Esophagus muscularis mucosa (tissue), 4 donors: ENCODE results near the gene ULK4. TPM values are rescaled to one million over a fixed set of nuclear protein-coding genes. Genes with fewer than 3 reads are reported as not detected.

Experiments
- DNase-seq: peaks from one replicate; pipeline ENCODE4 v3.0.0-alpha.2; 2017; ENCODE audit errors: extremely low spot score
- H3K27ac ChIP-seq, 4 donors: fragments of 200-600 bp; sonication (generic); replicated peaks in 1 of 4; 1 replicate in 3 of 4; 2 replicates in 1 of 4; pipeline ENCODE4 v1.5.1; 2016 to 2019; ENCODE audit warnings: mild to moderate bottlenecking in 1 of 4
- H3K27me3 ChIP-seq, 4 donors: fragments of 200-600 bp; sonication (generic); one replicate each; pipeline versions ENCODE4 v1.5.1 to v1.6.0; 2016 to 2019
- H3K36me3 ChIP-seq, 4 donors: fragments of 200-600 bp; sonication (generic); one replicate each; pipeline ENCODE4 v1.5.1; 2016 to 2019
- H3K4me1 ChIP-seq, 4 donors: fragments of 200-600 bp; sonication (generic); one replicate each; pipeline ENCODE4 v1.5.1; 2016 to 2019
- H3K4me3 ChIP-seq, 4 donors: fragments of 200-600 bp; sonication (generic); 1 replicate in 2 of 4; 2 replicates in 2 of 4; pipeline ENCODE4 v1.5.1; 2016 to 2019; ENCODE audit warnings: mild to moderate bottlenecking in 4 of 4, moderate library complexity in 1 of 4
- H3K9me3 ChIP-seq, 4 donors: fragments of 200-600 bp; sonication (generic); 1 replicate in 3 of 4; 2 replicates in 1 of 4; pipeline ENCODE4 v1.5.1; 2016 to 2019
- EP300 ChIP-seq: sonication (generic); formaldehyde crosslinking; IDR thresholded peaks from one replicate; pipeline ENCODE4 v1.6.1; 2017; ENCODE audit warnings: antibody characterized with exemption
- POLR2A ChIP-seq: fragments of 450-650 bp; IDR thresholded peaks from one replicate; pipeline ENCODE4 v1.6.1; 2017; ENCODE audit warnings: antibody characterized with exemption, moderate library complexity, mild to moderate bottlenecking, low read depth
- POLR2AphosphoS5 ChIP-seq, 2 donors: sonication (generic); formaldehyde crosslinking; IDR thresholded peaks; one replicate each; pipeline ENCODE4 v1.6.1; 2017; ENCODE audit warnings: antibody characterized with exemption in 2 of 2
- WGBS: methylation state at CpG from one replicate; pipeline ENCODE4 v1.1.5; 2018; 5-methylcytosine and 5-hydroxymethylcytosine counted together
- intact Hi-C: fragments of 100-400 bp; cut with DNase I; formaldehyde crosslinking; loops from one replicate; pipeline ENCODE4 v1.15.1; 2023
- total RNA-seq, 4 donors: library from RNA; depleted of rRNA; stranded (reverse); fragments of >200 nt; gene quantifications; one replicate each; pipeline versions ENCODE4 v1.1.0 to v1.2.1, GENCODE V29; 2016
- TF ChIP-seq, protein P1 (sequence below), 3 experiments: fragments of 200-600 bp in 2 of 3; fragments of 450-650 bp in 1 of 3; sonication (generic) in 2 of 3; IDR thresholded peaks; one replicate each; pipeline ENCODE4 v1.5.1; 2017 to 2019; ENCODE audit warnings: antibody characterized with exemption in 3 of 3, mild to moderate bottlenecking in 2 of 3, moderate library complexity in 1 of 3

Gene ULK4
- total RNA-seq, 4 donors from 2014 or later, result 4.2 to 15.4 (median 11.0) TPM

DNA sequence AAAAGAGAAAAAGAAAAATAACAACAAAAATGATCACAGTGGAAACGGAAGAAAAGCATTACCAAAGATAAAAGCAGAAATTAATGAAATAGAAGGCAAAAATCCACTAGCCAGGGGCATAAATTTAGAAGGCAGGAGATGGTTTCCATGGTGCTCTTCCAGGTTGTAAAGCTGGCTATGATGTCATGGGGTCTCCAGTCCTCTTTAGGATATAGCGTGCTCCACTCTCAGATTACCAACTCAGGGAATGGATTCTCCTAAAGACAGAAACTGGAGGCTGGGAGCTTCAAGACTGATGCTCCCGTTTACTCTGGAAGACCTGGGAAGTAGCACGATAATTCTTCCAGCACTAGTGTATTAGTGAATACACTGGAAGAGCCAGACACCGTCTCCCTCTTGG lies 10.9 kb upstream of the ULK4 start:
- intact Hi-C loops, result no loop called here
- H3K36me3 ChIP-seq, result no peaks in the 10 kb centered on the region
- no peak overlapping the region for H3K27ac ChIP-seq
- H3K27me3 ChIP-seq, result no peaks in the 10 kb centered on the region
- H3K4me3 ChIP-seq, result no peak overlapping the region
- H3K4me1 ChIP-seq, result peaks cover 0 to 3% (median 0%) of the 10 kb centered on the region in 4 donors
- TF ChIP-seq POLR2A, result no peak
- no peak for TF ChIP-seq EP300
- TF ChIP-seq, protein P1, sequence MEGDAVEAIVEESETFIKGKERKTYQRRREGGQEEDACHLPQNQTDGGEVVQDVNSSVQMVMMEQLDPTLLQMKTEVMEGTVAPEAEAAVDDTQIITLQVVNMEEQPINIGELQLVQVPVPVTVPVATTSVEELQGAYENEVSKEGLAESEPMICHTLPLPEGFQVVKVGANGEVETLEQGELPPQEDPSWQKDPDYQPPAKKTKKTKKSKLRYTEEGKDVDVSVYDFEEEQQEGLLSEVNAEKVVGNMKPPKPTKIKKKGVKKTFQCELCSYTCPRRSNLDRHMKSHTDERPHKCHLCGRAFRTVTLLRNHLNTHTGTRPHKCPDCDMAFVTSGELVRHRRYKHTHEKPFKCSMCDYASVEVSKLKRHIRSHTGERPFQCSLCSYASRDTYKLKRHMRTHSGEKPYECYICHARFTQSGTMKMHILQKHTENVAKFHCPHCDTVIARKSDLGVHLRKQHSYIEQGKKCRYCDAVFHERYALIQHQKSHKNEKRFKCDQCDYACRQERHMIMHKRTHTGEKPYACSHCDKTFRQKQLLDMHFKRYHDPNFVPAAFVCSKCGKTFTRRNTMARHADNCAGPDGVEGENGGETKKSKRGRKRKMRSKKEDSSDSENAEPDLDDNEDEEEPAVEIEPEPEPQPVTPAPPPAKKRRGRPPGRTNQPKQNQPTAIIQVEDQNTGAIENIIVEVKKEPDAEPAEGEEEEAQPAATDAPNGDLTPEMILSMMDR (IDR thresholded peaks at IDR 0.05), result no peak
- no peak for TF ChIP-seq POLR2AphosphoS5 (IDR thresholded peaks at IDR 0.05)
- no peak for DNase-seq
- WGBS, result 91% methylated on average over 5 of the region's 5 CpGs
- H3K9me3 ChIP-seq, result no peaks in the 10 kb centered on the region

DNA sequence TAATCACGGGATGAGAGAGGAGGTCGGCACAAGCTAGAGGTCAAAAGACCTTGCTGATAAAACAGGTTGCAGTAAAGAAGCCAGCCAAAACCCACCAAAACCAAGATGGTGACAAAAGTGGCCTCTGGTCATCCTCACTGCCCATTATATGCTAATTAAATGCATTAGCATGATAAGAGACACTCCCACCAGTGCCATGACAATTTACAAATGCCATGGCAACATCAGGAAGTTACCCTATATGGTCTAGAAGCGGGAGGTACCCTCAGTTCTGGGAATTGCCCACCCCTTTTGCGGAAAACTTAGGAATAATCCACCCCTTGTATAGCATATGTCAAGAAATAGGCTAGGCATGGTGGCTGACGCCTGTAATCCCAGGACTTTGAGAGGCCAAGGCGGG lies 4.3 kb upstream of the ULK4 start:
- 93% methylated on average over 6 of the region's 6 CpGs for WGBS
- intact Hi-C loops, result no loop called here

DNA sequence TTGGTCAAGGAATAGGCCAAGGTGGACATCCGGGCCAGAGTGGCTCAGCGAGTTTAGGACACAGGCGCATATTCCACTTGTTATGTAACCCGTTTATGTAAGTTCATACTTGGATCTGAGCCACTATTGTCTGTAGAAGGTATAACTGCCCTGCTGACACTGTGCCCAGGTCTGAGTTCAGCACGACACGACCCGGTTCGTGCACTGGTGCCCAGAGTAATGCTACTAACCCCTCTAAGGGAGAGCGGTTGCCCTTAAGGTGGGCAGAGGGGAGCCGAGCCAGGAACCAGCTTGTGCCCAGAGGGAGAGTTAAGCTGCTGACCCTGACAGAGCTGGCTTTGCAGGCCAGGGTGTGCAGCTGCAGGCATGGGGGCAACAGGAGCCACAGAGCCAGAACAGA lies 1.9 kb upstream of the ULK4 start:
- intact Hi-C loops, result loop anchor here (5.0 kb wide), 2 partner anchors 48 to 133 kb away; no protein-coding TSS in a partner anchor
- Histone ChIP-seq H3K9me3 (no peaks in the 10 kb centered on the region), H3K27me3 (no peaks in the 10 kb centered on the region), H3K4me3 (no peak overlapping the region), H3K27ac (no peak overlapping the region), H3K36me3 (no peaks in the 10 kb centered on the region), H3K4me1 (peaks cover 10 to 20% (median 13%) of the 10 kb centered on the region in 4 donors)
- DNase-seq, result no peak
- TF ChIP-seq, protein P1 (IDR thresholded peaks at IDR 0.05), result no peak
- no peak for TF ChIP-seq POLR2AphosphoS5 (IDR thresholded peaks at IDR 0.05)
- no peak for TF ChIP-seq EP300
- no peak for TF ChIP-seq POLR2A
- WGBS, result 90% methylated on average over 10 of the region's 10 CpGs

More for the DNA sequence above, 4.3 kb upstream of the ULK4 start:
- Histone ChIP-seq H3K4me1 (peaks cover 0 to 7% (median 5%) of the 10 kb centered on the region in 4 donors), H3K27me3 (no peaks in the 10 kb centered on the region), H3K9me3 (no peaks in the 10 kb centered on the region), H3K4me3 (no peak overlapping the region), H3K36me3 (no peaks in the 10 kb centered on the region), H3K27ac (no peak overlapping the region)
- no peak for DNase-seq
- TF ChIP-seq, protein P1 (IDR thresholded peaks at IDR 0.05), result no peak
- TF ChIP-seq POLR2AphosphoS5 (IDR thresholded peaks at IDR 0.05) (no peak), EP300 (no peak), POLR2A (no peak)

DNA sequence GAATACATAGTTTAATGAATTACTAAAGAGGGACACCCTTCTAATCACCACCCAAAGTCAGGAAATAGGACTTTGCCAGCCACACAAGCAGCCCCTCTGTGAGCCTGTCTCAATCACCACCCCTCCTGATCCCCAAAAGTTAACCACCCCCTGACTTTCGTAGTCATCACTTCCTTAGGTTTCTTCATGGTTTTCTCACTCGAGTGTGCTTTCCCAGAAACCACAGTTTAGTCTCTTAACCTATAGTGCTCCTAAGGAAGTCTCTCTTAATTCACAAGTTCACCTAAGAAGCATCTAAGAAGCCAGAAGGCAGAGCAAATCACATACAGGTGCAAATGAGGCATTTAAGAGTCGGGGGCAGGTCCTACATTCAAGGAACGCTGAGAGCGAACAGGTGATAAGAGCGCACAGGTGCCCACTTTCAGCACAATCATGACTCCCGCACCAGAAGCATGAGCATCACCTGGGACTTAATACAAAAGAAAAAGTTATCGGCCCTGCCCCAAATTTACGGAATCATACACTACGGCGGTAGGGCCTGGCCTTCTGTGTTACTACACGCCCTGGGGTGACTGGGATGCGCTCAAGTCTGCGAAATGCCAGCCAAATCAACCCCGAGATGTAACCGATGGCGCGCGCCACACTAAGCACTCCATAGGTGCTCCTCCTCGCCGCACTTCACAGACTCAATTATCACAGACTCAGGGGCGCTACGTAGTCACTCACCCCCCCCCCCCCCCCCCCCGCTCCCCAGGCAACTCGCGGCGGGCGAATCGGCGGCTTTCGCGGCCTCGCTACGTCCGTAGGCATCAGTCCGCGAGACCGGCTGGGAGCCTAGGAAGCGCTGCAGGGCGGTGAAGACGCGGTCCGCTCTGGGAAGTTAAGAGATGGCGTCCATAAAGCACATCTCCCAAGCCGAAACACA lies 815 bp downstream of the ULK4 start:
- Histone ChIP-seq H3K27ac (peak overlapping the region; percentile 82 to 94 (median 90)), H3K27me3 (no peaks in the 10 kb centered on the region)
- intact Hi-C loops, result loop anchor here (5.0 kb wide), 2 partner anchors 51 to 136 kb away; no protein-coding TSS in a partner anchor

More for the DNA sequence above, 815 bp downstream of the ULK4 start:
- TF ChIP-seq POLR2A (no peak), POLR2AphosphoS5 (IDR thresholded peaks at IDR 0.05) (no peak), EP300 (no peak)
- TF ChIP-seq, protein P1 (IDR thresholded peaks at IDR 0.05), result no peak
- H3K9me3 ChIP-seq, result no peaks in the 10 kb centered on the region
- WGBS, result 5% methylated on average over 9 of the region's 45 CpGs
- H3K36me3 ChIP-seq, result no peaks in the 10 kb centered on the region
- peaks cover 10 to 20% (median 13%) of the 10 kb centered on the region in 4 donors for H3K4me1 ChIP-seq
- DNase-seq, result peak; percentile 92
- peak overlapping the region; percentile 80 to 95 (median 92) for H3K4me3 ChIP-seq
